Gastrocnemius medialis (tissue), 4 donors: ENCODE measurements around the gene TEX35. TPM values are rescaled to one million over a fixed set of nuclear protein-coding genes. Genes with fewer than 3 reads are reported as not detected.
"Not testable (repeated sequence)": the region's sequence is repeated elsewhere in the genome, so short reads cannot be mapped to it uniquely, and the experiment has no call there.

Source experiments
- ATAC-seq, 2 donors: fragments of 150-250 bp; one replicate each; pipeline ENCODE4 v1.9.1; 2016
- DNase-seq, 2 donors: peaks; one replicate each; pipeline ENCODE4 v3.0.0-alpha.2; 2019
- H3K27ac ChIP-seq, 4 donors: fragments of 200-600 bp; sonication (generic); 1 replicate in 1 of 4; 2 replicates in 3 of 4; pipeline ENCODE4 v1.5.1; 2016 to 2018; ENCODE audit warnings: mild to moderate bottlenecking in 2 of 4, moderate library complexity in 1 of 4
- H3K27me3 ChIP-seq, 3 donors: fragments of 200-600 bp; sonication (generic) in 2 of 3; 1 replicate in 1 of 3; 2 replicates in 2 of 3; pipeline versions ENCODE4 v1.5.1 to v1.6.0; 2016 to 2019; ENCODE audit warnings: mild to moderate bottlenecking in 1 of 3, moderate library complexity in 1 of 3
- H3K36me3 ChIP-seq, 2 donors: fragments of 200-600 bp; sonication (generic) in 1 of 2; one replicate each; pipeline ENCODE4 v1.5.1; 2017 to 2018
- H3K4me1 ChIP-seq, 2 donors: fragments of 200-600 bp; sonication (generic) in 1 of 2; one replicate each; pipeline ENCODE4 v1.5.1; 2016 to 2017; ENCODE audit warnings: mild to moderate bottlenecking in 2 of 2
- H3K4me3 ChIP-seq, 4 donors: fragments of 200-600 bp; sonication (generic) in 3 of 4; 1 replicate in 1 of 4; 2 replicates in 3 of 4; pipeline ENCODE4 v1.5.1; 2016 to 2019; ENCODE audit warnings: mild to moderate bottlenecking in 2 of 4
- H3K9me3 ChIP-seq, 3 donors: fragments of 200-600 bp; sonication (generic) in 2 of 3; 1 replicate in 1 of 3; 2 replicates in 2 of 3; pipeline ENCODE4 v1.5.1; 2016 to 2019
- POLR2A ChIP-seq, 2 donors: fragments of 450-650 bp; IDR thresholded peaks; one replicate each; pipeline ENCODE4 v1.6.1; 2017; ENCODE audit warnings: antibody characterized with exemption in 2 of 2, mild to moderate bottlenecking in 2 of 2, moderate library complexity in 2 of 2
- in situ Hi-C, 4 donors: fragments of 200-750 bp; cut with MboI; loops; one replicate each; pipeline versions ENCODE4 v1.15.0 to v1.8.0; 2017; ENCODE audit warnings: low sequenced_read_pairs in 4 of 4
- intact Hi-C: fragments of 100-400 bp; cut with DNase I; formaldehyde crosslinking; loops from one replicate; pipeline ENCODE4 v1.15.1; 2023; ENCODE audit warnings: low total_unique reads
- total RNA-seq, 4 donors: library from RNA; depleted of rRNA; stranded (reverse); fragments of >200 nt; gene quantifications; one replicate each; pipeline versions ENCODE4 v1.1.0 to v1.2.3, GENCODE V29; 2016
- TF ChIP-seq, protein P1 (sequence below), 5 experiments: fragments of 450-650 bp in 3 of 5; fragments of 200-600 bp in 2 of 5; sonication (generic) in 2 of 5; IDR thresholded peaks in 4 of 5; conservative IDR thresholded peaks in 1 of 5; 1 replicate in 4 of 5; 2 replicates in 1 of 5; pipeline ENCODE4 v1.5.1; 2016 to 2019; ENCODE audit warnings: antibody characterized with exemption in 5 of 5, mild to moderate bottlenecking in 3 of 5, moderate library complexity in 3 of 5

TEX35 gene
- total RNA-seq, 4 donors from 2014 or later, result not detected

DNA sequence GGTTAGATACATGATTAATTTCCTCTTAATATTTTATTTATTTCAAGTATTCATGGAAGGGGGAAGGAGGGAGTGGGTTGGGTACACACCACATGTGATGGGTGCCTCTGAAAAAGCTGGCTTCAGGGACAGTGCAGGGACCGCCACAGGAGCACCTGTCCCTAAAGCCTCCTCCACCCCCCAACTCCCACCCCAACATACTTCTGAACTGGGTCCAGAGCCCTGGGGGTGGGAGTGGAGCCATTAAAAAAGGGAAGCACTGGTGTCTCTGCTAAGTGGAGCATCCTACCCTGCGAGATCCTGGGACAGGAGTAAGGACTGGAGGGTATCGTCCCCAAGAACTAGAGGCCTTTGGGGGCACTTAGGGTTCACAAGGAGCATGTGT, 10.6 kb upstream of the TEX35 start:
- Histone ChIP-seq H3K4me3 (no peak overlapping the region), H3K27ac (no peak overlapping the region), H3K36me3 (no peaks in the 10 kb centered on the region), H3K27me3 (no peaks in the 10 kb centered on the region), H3K4me1 (no peaks in the 10 kb centered on the region), H3K9me3 (no peaks in the 10 kb centered on the region)
- no peak for DNase-seq
- intact Hi-C loops, result no loop called here
- TF ChIP-seq, protein P1, sequence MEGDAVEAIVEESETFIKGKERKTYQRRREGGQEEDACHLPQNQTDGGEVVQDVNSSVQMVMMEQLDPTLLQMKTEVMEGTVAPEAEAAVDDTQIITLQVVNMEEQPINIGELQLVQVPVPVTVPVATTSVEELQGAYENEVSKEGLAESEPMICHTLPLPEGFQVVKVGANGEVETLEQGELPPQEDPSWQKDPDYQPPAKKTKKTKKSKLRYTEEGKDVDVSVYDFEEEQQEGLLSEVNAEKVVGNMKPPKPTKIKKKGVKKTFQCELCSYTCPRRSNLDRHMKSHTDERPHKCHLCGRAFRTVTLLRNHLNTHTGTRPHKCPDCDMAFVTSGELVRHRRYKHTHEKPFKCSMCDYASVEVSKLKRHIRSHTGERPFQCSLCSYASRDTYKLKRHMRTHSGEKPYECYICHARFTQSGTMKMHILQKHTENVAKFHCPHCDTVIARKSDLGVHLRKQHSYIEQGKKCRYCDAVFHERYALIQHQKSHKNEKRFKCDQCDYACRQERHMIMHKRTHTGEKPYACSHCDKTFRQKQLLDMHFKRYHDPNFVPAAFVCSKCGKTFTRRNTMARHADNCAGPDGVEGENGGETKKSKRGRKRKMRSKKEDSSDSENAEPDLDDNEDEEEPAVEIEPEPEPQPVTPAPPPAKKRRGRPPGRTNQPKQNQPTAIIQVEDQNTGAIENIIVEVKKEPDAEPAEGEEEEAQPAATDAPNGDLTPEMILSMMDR (IDR thresholded peaks at IDR 0.05 in 4 of 5, conservative IDR thresholded peaks at IDR 0.05 in 1 of 5), result no peak
- no peak for TF ChIP-seq POLR2A (IDR thresholded peaks at IDR 0.05)
- in situ Hi-C loops, result loop anchor here in 3 of 4 donors (10.0 to 25.0 kb wide), 2 partner anchors 188 to 190 kb away; no protein-coding TSS in a partner anchor
- ATAC-seq, result no peak

DNA sequence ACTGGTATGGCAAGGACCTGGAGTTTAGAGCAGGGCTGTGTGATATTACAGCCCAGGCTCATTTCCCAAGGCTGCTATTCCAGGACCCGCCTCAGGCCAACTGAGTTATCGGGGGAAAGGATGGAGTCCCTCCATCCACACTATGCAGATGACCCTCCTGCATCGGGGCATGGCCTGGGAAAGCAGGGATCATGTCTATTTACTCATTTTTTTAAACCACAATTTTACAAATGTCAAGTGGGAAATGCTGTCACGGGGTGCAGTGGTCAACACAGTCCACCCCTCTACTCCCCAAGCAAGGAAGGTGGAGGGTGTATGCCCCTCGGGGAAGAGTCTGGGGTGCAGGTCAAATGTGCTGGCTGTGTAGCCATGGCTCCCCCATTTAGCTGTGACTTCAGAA, 10.1 kb upstream of the TEX35 start:
- TF ChIP-seq, protein P1 (IDR thresholded peaks at IDR 0.05 in 4 of 5, conservative IDR thresholded peaks at IDR 0.05 in 1 of 5), result no peak
- TF ChIP-seq POLR2A (IDR thresholded peaks at IDR 0.05), result no peak
- Histone ChIP-seq H3K36me3 (no peaks in the 10 kb centered on the region), H3K9me3 (no peaks in the 10 kb centered on the region), H3K27me3 (no peaks in the 10 kb centered on the region), H3K4me1 (no peaks in the 10 kb centered on the region), H3K27ac (no peak overlapping the region), H3K4me3 (no peak overlapping the region)
- in situ Hi-C loops (loop anchor here in 3 of 4 donors (10.0 to 25.0 kb wide), 2 partner anchors 188 to 191 kb away; no protein-coding TSS in a partner anchor), intact Hi-C loops (no loop called here)
- DNase-seq (no peak), ATAC-seq (no peak)

DNA sequence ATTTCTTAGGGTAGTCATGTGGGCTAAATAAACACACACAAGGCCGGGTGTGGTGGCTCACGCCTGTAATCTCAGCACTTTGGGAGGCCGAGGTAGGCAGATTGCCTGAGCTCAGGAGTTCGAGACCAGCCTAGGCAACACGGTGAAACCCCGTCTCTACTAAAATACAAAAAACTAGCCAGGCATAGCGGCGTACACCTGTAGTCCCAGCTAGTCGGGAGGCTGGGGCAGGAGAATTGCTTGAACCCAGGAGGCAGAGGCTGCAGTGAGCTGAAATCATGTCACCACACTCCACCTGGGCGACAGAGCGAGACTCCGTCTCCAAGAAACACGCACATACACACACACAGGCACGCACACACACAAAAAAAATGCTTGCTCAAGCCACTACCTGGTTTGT, 9.6 kb upstream of the TEX35 start:
- not testable (repeated sequence) for DNase-seq, ATAC-seq
- in situ Hi-C loops, result loop anchor here in 3 of 4 donors (10.0 to 25.0 kb wide), 2 partner anchors 189 to 191 kb away; no protein-coding TSS in a partner anchor

DNA sequence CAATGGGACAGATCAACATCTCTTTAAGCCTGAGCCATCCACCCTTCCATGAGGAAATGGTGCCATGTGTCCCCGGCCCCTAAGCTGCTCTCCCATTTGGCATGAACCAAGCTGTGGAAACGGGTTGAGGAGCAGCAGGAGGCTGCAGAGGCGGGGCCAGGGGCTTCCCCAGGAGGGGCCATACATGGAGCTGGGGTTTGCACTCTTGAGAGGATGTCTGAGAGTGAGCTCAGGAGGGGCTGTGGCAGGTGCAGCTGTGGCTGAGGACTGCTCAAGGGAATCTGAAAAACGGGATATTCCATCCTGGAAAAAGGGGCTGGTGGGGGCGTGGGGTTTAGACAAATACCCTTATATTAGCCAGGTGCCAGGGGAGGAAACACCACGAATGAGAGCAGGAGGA, 9.1 kb upstream of the TEX35 start:
- Histone ChIP-seq H3K4me3 (no peak overlapping the region), H3K9me3 (no peaks in the 10 kb centered on the region), H3K36me3 (no peaks in the 10 kb centered on the region), H3K27ac (no peak overlapping the region), H3K27me3 (no peaks in the 10 kb centered on the region), H3K4me1 (no peaks in the 10 kb centered on the region)
- intact Hi-C loops, result no loop called here
- in situ Hi-C loops, result loop anchor here in 3 of 4 donors (10.0 to 25.0 kb wide), 2 partner anchors 189 to 192 kb away; no protein-coding TSS in a partner anchor
- no peak for DNase-seq
- no peak for ATAC-seq
- TF ChIP-seq, protein P1 (IDR thresholded peaks at IDR 0.05 in 4 of 5, conservative IDR thresholded peaks at IDR 0.05 in 1 of 5), result no peak
- no peak for TF ChIP-seq POLR2A (IDR thresholded peaks at IDR 0.05)

More for the DNA sequence above, 9.6 kb upstream of the TEX35 start:
- H3K27me3 ChIP-seq, H3K36me3 ChIP-seq, intact Hi-C loops, H3K27ac ChIP-seq, H3K4me3 ChIP-seq, H3K4me1 ChIP-seq, H3K9me3 ChIP-seq: not testable (repeated sequence)

DNA sequence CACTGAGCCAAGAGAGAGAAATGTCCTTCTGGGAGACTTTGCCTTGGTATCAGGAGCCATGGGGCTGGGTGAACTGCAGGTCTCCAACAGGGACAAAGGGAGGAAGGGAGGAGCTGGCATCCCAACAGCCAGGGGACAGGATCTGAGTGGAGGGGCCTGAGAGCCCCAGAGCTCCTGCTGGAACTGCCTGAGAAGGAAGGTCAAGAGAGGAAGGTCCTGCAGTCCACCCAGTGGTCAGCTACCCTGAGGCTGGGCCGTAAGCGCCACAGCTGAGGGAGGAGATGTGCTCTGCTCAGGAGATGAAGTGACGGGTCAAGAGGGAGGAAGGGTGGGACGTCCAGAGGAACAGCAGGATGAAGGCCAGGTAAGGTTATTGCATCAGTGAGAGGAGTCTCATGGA, 8.6 kb upstream of the TEX35 start:
- no peak overlapping the region for H3K4me3 ChIP-seq
- no peaks in the 10 kb centered on the region for H3K27me3 ChIP-seq
- TF ChIP-seq, protein P1 (IDR thresholded peaks at IDR 0.05 in 4 of 5, conservative IDR thresholded peaks at IDR 0.05 in 1 of 5), result no peak
- no peak for TF ChIP-seq POLR2A (IDR thresholded peaks at IDR 0.05)
- ATAC-seq (no peak), DNase-seq (no peak)
- H3K36me3 ChIP-seq, result no peaks in the 10 kb centered on the region
- intact Hi-C loops, result no loop called here
- in situ Hi-C loops, result loop anchor here in 3 of 4 donors (10.0 to 25.0 kb wide), 2 partner anchors 189 to 192 kb away; no protein-coding TSS in a partner anchor
- H3K27ac ChIP-seq, result no peak overlapping the region
- no peaks in the 10 kb centered on the region for H3K9me3 ChIP-seq
- H3K4me1 ChIP-seq, result peaks cover under 1 to 3% of the 10 kb centered on the region in 2 donors
